Measurements from ENCODE around the gene NEK10. TPM values are rescaled to one million over a fixed set of nuclear protein-coding genes. Genes with fewer than 3 reads are reported as not detected.

Gene NEK10
- total RNA-seq, 4 donors from 2014 or later, result 1.7 to 2.1 (median 2.1) TPM; not detected in 1

- H3K4me3 ChIP-seq (ENCODE audit: low read depth, poor library complexity, severe bottlenecking), result no peak overlapping the region
- intact Hi-C loops (cut with DNase I; ENCODE audit: low total_unique reads), result no loop called here
- DNase-seq (ENCODE audit: low spot score in 2 of 2), result no peak
- TF ChIP-seq CTCF (IDR thresholded peaks at IDR 0.05) (no peak), POLR2A (IDR thresholded peaks at IDR 0.05) (no peak)
- 52 to 63% methylated on average over 1 of the region's 1 CpG for WGBS, 2 donors
These were observed 222.0 kb downstream of the NEK10 start for GRCh38 chr3:27147215-27147614.

- WGBS, 2 donors, result 70 to 73% methylated on average over 3 of the region's 3 CpGs
- TF ChIP-seq POLR2A (IDR thresholded peaks at IDR 0.05), result no peak
- TF ChIP-seq CTCF (IDR thresholded peaks at IDR 0.05), result no peak
- no peak for DNase-seq (ENCODE audit: low spot score in 2 of 2)
- H3K4me3 ChIP-seq (ENCODE audit: low read depth, poor library complexity, severe bottlenecking), result no peak overlapping the region
- intact Hi-C loops (cut with DNase I; ENCODE audit: low total_unique reads), result no loop called here
These were observed 222.4 kb downstream of the NEK10 start for GRCh38 chr3:27146786-27147185.

- intact Hi-C loops (cut with DNase I; ENCODE audit: low total_unique reads), result no loop called here
- no peak for DNase-seq (ENCODE audit: low spot score in 2 of 2)
- WGBS, 2 donors, result 93% methylated on average over 3 of the region's 3 CpGs
- H3K4me3 ChIP-seq (ENCODE audit: low read depth, poor library complexity, severe bottlenecking), result no peak overlapping the region
- TF ChIP-seq POLR2A (IDR thresholded peaks at IDR 0.05), result no peak
- TF ChIP-seq CTCF (IDR thresholded peaks at IDR 0.05), result no peak
These were observed 223.5 kb downstream of the NEK10 start for GRCh38 chr3:27145719-27146118.

- H3K4me3 ChIP-seq (ENCODE audit: low read depth, poor library complexity, severe bottlenecking), result no peak overlapping the region
- TF ChIP-seq CTCF (IDR thresholded peaks at IDR 0.05) (no peak), POLR2A (IDR thresholded peaks at IDR 0.05) (no peak)
- DNase-seq (ENCODE audit: low spot score in 2 of 2), result no peak
- intact Hi-C loops (cut with DNase I; ENCODE audit: low total_unique reads), result no loop called here
These were observed 227.5 kb downstream of the NEK10 start for GRCh38 chr3:27141668-27142067.

- intact Hi-C loops (cut with DNase I; ENCODE audit: low total_unique reads), result no loop called here
These were observed 230.6 kb downstream of the NEK10 start for GRCh38 chr3:27138562-27138961.

More at GRCh38 chr3:27138562-27138961, 230.6 kb downstream of the NEK10 start:
- peak in 1 of 2 donors; percentile 16 for DNase-seq (ENCODE audit: low spot score in 2 of 2)
- TF ChIP-seq POLR2A (IDR thresholded peaks at IDR 0.05), result no peak
- TF ChIP-seq CTCF (IDR thresholded peaks at IDR 0.05), result no peak
- H3K4me3 ChIP-seq (ENCODE audit: low read depth, poor library complexity, severe bottlenecking), result no peak overlapping the region

All from lower leg skin (tissue), 4 donors.